NCI-H1105 (cell line): ENCODE data around the gene CABP1.
A peak's percentile ranks its signal among the peaks of the same experiment; 100 is the strongest.
"Not testable (repeated sequence)": the region's sequence is repeated elsewhere in the genome, so short reads cannot be mapped to it uniquely, and the experiment has no call there.

Experiments
- DNase-seq: peaks from one replicate; lab custom pipeline; 2025; lab: John Stamatoyannopoulos, UW

The CABP1 gene

DNA sequence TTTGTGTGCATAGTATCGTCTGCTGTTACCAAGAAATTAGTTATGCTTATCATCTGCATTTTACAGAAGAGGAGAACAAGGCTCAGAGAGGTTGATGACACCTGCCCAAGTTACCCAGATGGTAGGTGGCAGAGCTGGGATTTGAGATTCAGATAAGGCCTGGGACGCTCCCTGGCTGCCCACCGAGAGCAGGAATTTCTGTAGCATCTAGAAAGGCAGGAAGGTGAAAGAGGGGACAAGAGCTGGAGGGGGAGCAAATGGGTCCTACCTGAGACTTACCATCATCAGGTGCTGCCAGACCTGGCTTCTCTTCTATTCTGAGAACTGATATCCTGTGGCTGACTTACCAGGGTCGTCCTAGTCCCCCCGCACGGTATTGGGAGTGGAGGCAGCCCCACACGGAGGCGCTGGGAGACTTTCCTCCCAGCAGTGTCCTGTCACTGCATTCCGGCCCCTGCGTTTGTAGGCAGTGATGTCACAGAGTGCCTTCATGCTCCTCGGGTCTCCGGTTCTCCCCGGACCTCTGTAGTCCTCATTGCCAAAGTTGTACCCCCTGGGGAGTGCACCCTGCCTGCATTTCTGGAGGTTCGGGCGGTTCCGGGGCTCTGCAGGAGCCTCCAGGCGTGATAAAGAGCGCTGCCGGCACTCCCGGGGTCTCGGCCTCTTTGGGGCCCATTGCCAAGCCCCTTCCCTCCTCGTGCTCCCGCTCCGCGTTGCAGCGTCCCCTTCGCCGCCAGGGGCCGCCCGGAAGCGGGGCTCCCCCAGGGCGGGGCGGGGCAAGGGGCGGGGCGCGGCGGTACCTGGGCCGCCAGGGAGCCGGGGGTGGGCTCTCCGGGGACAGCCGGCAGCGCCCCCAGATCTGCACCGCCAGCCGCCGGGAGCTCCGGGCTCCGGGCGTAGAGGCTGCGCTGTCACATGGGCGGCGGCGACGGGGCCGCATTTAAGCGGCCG is at the start of gene CABP1:
TSS of gene CABP1 (plus strand) at position 856 of the 951 bp plus-strand sequence. CDS start at position 916, 60 bp downstream.
- peak; percentile 45 for DNase-seq

DNA sequence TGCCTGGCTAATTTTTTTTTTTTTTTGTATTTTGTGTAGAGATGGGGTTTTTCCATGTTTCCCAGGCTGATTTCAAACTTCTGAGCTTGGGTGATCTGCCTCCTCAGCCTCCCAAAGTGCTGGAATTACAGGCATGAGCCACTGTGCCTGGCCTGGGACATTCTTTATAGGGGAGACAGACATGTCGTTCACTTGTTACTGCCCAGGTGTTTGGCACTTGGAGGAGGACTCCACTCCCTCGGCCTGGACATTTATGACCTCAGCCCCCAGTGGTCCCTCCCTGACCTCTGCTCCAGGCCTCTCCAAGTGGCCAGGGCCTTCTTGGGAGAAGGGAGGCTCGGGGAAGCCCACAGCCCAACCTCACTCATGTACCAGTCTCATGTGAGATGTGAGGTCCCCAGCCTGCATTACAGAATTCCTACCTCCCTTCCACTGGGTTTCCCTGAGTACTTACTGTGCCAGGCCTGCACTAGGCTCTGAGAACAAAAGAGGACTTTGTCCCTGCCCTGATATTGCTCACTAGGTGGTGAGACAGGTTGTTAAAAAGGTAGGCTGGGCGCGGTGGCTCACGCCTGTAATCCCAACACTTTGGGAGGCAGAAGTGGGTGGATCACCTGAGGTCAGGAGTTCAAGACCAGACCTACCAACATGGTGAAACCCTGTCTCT is 49.6 kb upstream of the CABP1 start:
- no peak for DNase-seq

DNA sequence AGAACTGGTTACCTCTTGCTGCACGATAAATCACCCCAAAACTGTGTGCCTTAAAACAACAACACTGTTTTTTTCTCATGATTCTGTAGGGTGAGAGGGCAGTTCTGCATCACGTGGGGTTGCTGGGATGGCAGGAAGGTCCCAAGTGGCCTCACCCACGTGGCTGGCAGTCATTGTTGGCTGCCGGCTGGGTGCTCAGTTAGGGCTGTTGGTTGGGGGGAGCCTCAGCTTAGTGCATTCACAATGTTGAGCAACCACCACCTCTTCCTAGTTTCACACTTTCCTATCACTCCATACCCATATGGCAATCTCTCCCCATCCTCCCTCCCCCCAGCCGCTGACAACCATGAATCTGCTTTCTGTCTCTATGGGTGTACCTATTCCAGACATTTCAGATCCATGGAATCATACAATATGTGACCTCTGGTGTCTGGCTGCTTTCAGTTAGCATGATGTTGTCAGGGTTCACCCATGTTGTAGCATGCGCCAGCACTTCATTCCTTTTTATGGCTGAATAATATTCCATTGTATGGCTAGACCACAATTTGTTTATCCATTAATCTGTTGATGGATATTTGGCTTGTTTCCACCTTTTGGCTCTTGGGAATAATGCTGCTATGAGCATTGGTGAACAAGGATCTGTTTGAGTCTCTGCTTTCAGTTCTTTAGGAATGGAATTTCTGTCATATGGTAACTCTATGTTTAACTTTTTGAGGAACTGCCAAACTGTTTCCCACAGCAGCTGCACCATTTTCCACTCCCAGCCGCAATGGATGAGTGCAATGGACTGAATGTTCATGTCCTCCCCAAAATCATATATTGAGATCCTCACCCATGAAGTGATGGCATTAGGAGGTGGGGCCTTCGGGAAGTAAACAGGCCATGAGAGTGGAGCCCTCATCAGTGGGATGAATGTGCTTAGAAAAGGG is 48.0 kb upstream of the CABP1 start:
- no peak for DNase-seq

DNA sequence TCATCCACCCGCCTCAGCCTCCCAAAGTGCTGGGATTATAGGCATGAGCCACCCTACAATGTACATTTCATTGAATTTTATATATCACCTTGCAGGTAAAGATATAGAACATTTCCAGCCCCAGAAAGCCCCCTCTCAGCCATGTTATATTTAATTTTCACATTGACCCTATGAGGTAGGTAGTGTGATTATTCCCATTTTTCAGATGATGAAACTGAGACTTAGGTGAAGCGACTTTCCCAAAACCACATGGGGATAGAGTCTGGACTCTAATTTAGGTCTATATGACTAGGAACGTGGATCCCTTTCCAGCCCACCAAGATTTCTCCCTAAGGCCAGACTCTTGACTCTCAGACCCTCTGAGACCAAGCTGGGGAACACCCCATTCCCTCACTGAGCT is 43.5 kb upstream of the CABP1 start:
- no peak for DNase-seq

DNA sequence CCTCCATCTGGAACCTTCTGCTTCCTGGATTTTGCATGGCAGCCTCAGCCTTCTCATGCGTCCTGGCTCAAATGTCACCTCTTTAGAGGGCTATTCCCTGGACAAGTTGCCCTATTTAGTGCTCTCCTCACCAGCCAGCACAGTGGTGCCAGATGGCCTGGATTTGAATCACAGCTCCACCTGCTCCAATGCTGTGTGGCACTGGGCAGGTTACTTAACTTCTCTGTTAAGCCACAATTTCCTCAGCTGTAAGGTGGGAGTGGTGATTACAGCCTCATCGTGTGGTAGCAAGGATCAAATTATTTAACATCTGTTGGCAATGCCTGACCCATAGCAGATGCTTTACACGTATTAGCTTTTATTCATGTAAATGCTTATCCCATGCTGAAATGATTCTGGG is 42.6 kb upstream of the CABP1 start:
- no peak for DNase-seq

DNA sequence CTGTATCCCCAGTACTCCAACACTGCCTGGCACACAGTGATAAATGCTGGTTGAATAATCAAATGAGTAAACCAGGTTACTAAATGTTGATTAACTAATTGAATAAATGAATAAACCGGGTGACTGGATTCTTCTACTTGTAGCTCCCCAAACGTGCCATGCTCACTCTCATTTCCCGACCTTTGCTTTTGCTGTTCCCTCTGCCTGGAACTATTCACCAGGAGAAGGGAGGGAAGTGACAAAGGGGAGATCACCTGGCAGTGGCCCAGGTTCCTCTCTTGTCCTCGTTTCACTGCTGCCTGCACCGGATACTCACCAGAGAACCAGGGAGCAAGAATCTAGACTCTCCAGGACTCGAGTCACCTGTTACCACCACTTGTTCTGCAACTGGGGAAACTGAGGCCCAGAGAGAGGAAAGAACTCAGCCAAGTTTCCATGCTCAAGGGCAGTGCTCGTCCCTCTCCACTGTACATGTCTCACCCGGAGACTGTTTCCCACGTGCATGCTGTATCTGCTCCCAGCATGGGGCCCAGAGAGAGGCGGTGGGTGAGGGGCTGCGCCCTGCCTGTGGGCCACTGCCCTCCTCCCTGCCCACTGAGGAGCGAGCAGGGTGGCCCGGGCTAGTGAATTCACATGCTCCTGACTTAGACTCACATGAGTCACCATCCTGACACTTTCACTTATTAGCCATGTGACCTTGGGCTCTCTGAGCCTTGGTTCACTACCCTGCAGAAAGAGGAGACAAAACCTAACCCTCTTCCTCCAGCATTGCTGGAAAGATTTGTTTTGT is 41.6 kb upstream of the CABP1 start:
- DNase-seq = no peak

DNA sequence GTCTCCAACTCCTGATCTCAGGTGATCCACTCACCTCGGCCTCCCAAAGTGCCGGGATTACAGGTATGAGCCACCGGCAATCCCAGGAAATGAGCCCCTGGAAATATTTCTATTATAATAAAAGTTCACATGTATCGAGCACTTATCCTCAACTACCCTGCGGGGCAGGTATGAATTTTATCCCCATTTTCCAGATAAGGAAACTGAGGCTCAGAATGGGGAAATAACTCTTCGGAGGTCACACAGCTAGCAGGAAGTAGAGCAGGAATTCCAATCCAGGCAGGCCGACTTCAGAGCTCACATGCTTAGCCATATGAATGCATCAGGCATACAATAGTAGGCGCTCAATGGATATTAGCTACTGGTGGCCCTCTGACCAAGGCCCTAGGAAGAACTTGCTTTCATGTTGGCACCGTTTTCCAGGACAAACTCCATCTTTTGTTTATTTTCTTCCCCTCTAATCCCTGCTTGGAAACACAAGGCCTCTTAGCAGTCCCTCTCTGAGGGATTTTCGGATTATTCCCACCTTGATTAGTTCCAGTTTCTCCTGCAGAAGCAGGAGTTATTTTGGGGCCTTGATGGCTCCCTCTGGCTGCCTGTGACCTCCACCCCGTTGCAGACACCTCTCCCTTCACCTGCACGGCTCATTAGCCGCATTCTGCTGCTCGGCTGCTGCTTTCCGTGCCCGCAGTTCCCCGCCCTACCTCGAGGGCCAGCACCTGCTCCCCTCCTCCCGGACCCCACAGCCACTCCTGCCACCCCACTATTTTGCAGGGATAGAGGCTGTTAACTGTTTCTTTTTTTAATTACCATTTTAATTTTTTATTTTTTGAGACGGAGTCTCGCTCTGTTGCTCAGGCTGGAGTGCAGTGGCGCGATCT is 40.5 kb upstream of the CABP1 start:
- no peak for DNase-seq

DNA sequence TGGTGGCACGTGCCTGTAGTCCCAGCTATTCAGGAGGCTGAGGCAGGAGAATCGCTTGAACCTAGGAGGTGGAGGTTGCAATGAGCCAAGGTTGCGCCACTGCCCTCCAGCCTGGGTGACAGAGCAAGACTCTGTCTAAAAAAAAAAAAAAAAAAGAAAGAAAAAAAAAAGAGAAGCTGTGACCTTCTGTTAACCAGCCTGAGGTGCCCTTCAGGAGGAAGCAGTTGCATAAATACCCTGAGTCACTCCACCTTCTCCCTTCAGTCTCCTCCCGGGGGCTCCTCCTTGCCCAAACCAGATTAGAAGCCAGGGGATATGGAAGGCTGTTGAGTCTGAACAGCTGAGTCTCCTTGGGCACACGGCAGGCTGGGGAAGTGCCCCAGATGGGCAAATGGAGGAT is 38.0 kb upstream of the CABP1 start:
- not testable (repeated sequence) for DNase-seq

DNA sequence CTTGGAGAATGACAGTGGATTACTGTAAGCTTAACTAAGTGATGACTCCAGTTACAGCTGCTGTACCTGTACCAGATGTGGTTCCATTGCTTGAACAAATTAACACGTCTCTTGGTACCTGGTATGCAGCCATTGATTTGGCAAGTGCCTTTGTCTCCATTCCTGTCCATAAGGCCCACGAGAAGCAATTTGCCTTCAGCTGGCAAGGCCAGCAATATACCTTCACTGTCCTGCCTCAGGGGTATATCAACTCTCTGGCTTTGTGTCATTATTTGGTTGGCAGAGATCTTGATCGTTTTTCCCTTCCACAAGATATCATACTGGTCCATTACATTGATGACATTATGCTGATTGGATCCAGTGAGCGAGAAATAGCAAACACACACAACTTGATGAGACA is 29.9 kb upstream of the CABP1 start:
- no peak for DNase-seq

DNA sequence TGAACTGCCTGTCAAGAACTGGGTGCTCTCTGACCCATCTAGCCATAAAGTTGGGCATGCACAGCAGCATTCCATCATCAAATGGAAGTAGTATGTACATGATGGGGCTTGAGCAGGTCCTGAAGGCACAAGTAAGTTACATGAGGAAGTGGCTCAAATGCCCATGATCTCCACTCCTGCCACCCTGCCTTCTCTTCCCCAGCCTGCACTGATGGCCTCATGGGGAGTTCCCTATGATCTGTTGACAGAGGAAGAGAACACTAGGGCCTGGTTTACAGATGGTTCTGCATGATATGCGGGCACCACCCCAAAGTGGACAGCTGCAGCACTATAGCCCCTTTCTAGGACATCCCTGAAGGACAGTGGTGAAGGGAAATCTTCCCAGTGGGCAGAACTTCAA is 28.9 kb upstream of the CABP1 start:
- not testable (repeated sequence) for DNase-seq

DNA sequence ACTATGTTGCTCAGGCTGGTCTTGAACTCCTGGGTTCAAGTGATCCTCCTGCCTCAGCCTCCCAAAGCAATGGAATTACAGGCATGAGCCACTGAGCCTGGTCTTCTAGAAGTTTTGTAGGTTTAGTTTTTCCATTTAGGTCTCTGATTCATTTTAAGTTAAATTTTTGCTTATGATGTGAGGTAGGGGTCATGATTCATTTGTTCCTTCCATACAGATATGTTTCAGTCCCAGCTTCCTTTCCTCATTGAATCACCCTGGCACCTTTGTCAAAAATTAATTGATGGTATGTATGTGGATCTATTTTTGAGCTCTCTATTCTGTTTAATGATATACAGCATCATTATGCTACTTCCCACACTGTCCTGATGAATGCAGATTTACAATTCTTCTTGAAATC is 25.6 kb upstream of the CABP1 start:
- no peak for DNase-seq

DNA sequence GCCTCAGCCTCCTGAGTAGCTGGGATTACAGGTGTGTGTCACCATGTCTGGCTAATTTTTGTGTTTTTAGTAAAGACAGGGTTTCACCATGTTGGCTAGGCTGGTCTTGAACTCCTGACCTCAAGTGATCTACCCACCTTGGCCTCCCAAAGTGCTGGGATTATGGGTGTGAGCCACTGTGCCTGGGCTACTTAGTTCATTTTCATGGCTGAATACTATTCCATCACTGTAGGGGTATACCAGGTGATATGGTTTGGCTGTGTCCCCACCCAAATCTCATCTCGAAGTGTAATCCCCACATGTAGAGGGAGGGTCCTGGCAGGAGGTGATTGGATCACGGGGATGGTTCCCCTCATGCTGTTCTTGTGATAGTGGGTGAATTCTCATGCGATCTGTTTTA is 23.2 kb upstream of the CABP1 start:
- not testable (repeated sequence) for DNase-seq

DNA sequence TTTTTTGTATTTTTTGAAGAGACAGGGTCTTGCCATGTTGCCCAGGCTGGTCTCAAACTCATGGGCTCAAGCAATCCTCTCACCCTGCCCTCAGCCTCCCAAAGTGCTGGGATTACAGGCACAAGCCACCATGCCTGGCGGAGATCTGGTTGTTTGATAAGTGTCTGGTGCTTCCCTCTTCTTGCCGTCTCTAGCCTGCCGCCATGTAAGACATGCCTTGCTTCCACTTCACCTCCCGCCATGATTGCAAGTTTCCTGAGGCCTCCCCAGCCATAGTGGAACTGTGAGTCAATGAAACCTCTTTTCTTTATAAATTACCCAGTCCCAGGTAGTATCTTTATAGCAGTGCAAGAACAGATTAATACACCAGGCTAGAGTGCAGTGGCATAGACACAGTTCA is 22.7 kb upstream of the CABP1 start:
- DNase-seq = not testable (repeated sequence)

DNA sequence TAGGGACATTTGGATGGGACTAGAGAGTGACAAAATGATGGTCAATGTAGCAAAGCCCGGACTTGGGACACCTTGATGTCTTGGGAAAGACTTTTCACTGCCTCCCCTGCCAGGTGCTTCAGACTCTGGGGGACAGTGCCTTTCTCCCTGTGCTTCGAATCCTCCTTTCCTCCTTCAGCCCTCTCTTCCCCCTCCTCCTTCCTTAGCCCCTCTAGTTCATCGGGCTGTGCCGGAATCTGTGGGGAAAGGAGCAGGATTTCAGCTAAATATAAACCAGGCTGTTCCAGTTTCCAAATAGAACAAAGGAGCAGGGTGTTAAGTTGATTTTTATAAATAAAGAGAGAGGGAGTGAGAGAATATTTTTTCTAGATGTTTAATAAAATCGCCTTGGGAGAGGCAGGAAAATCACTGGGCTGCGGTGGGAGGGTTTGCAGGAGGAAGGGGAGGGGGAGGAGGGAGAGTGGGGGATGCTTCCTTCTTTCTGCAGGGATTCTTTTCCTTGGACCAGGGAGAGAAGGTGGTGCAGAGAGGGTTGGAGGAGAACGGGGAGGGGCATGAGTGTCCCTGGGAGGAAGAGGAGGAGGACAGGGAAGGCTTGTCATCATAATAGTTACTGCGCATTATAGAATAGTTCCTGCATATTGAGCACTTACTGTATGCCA is 21.3 kb upstream of the CABP1 start:
- DNase-seq = no peak

DNA sequence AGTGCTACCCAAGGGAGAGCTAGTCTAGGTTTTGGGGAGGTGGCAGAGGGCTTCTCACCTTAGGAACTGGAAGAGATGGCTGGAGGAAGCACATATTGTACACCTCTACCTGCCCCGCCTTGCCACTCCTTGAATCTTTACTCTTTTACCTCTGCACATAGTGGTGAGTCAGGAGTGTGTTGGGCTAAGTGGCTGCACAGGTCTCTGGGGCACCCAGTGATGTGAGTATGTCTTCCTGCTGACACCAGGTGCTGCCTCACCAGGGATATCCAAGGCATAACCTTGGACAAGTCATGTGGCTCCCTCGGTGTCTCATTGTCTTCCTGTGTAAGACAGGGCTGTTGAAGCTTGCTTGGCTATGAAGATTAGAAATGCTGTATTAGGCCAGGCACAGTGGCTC is 19.8 kb upstream of the CABP1 start:
- DNase-seq = no peak

DNA sequence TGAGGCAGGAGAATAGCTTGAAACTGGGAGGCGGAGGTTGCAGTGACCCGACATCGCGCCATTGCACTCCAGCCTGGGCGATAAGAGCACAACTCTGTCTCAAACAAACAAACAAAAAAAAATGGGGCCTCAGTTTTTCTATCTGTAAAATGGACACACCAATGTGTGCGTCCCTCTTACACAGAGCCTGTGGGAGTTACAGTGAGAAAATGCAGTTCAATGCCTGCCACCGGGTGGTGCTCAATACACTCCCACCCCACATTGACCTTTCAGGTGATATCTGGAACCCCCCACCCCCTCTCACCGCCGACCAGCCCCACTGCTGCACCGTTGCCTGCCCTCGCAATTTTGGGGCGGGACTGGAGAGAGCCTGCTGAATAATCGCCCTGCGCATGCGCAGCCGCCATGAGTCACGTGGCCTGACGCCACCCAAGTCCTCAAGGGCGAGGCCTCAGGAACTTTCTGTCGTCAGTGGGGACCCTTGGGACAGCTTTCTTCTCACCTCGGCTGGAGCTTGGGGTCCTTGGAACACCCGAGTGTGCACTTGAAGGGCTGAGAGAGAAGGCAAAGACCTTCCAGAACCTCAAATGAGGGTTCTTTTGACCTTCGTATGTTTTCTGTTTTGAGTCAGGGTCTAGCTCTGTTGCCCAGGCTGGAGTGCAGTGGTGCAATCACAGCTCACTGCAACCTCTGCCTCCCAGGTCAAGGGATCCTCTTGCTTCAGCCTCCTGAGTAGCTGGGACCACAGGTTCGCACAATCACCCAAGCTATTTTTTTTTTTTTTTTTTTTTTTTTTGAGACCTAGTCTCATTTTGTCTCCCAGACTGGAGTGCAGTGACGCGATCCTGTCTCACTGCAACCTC is 14.6 kb upstream of the CABP1 start:
- no peak for DNase-seq

DNA sequence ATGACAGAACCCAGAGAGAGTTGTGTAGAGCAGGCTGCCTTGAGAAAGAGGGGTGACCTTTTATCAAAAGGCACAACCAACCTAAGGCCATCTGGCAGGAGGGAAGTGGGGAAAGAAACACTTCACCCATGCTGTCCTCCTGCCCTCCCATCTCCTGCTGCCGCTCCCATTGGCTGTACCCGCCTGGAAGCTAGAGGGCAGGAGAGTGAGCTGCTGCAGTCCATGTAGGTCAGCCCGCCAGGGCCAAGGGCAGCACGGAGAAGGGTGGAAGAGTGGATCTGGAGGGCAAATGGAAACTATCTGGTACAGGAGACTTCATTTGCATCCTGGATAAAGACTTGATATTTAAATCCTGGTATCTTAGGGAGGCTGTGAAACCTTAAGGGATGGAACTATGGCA is 11.5 kb upstream of the CABP1 start:
- DNase-seq = no peak

DNA sequence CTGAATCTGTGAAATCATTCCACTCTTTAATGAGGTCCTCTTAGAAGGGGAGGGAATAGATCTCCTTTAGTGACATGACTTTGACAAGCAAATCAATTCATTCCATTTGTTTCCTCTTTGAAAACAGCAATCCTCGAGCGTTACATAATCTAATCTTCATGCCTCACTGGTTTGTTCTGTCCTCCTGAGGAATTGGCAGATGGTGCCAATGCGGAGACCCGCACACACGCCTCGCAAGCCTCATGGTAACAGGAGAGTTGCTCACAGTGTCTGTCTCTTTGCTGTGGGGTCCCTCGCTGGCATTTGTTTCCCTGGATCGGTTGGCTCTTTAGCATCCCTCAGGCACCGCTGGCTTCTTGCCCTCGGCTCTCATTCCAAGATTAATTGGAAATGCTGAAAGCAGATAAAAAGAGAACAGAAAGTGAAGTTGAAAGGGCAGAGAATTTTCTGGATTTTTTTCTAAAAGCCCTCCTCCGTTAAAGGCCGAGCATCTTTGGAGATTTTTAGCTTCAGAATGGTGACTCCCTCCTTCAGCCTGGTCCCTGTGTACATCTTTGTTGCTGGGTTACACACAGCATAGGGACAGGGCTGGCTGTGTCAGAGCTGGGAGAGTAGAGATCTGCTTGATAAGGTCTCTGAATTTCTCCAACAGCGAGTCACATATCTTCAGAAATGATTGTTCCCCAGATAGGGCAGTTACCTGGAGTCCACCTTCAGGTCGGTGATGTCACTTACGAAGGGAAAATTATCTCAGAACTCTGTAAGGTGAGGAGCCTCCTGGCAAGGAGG is 10.1 kb upstream of the CABP1 start:
- no peak for DNase-seq
